ENCODE data around the gene SEC31A. TPM values are rescaled to one million over a fixed set of nuclear protein-coding genes. Genes with fewer than 3 reads are reported as not detected.

The SEC31A gene
- total RNA-seq, 2 donors from 2014 or later: 248 to 337 TPM

DNA sequence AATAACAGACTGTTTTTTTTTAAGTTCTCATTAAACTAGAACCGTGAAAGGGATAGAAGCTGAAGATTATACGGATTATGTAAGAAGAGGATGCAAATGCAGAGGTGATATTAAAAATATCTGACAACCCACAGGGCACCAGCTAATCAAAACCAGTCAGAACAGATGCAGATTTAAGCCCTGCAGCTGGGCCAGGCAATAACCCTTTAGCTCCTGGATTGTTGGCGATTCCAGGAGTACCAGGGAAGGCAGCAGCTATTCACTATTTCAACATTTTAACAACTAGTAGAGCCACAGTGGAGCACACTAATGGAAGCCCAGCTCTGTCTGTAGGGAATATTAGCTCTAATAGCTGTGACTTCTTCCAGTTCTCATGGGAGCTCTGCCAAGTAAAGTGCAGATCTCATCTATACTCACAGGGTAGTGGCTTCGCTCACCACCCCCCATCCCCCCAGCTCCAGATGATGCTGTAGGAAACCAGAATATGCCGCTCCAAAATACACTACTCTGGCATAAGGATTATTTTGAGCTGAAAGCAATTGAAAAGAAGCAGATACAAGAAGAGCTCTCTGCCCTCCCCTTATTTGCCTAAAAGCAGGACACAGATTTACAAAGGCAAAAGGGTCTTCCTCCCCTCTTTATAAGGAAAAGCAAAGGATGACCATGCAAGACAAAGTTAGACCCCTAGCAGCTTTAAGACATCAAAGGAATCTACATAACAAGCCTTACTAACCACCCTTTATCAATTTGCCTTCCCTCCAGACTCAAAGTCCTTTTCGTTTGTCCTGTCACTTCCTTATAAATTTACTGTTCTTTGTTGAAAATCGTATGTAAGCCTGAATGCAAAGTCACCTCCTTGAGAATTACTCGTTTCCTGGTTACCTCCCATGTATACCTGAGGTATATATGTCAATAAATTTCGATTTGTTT lies 106.0 kb downstream of the SEC31A start:
- peaks cover 0 to 4% of the 10 kb centered on the region in 2 donors for H3K4me1 ChIP-seq (ENCODE audit: control insufficient read depth in 1 of 2, low read depth in 2 of 2)
- DNase-seq (ENCODE audit: low spot score) (no peak), ATAC-seq (ENCODE audit: insufficient number of reproducible peaks, low FRiP score, low read depth) (no peak)
- no peaks in the 10 kb centered on the region for H3K9me3 ChIP-seq
- no peaks in the 10 kb centered on the region for H3K27me3 ChIP-seq (replicated peaks; ENCODE audit: insufficient read depth)
- TF ChIP-seq, protein P1, sequence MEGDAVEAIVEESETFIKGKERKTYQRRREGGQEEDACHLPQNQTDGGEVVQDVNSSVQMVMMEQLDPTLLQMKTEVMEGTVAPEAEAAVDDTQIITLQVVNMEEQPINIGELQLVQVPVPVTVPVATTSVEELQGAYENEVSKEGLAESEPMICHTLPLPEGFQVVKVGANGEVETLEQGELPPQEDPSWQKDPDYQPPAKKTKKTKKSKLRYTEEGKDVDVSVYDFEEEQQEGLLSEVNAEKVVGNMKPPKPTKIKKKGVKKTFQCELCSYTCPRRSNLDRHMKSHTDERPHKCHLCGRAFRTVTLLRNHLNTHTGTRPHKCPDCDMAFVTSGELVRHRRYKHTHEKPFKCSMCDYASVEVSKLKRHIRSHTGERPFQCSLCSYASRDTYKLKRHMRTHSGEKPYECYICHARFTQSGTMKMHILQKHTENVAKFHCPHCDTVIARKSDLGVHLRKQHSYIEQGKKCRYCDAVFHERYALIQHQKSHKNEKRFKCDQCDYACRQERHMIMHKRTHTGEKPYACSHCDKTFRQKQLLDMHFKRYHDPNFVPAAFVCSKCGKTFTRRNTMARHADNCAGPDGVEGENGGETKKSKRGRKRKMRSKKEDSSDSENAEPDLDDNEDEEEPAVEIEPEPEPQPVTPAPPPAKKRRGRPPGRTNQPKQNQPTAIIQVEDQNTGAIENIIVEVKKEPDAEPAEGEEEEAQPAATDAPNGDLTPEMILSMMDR (IDR thresholded peaks at IDR 0.05): no peak
- H3K36me3 ChIP-seq: no peaks in the 10 kb centered on the region
- no peak overlapping the region for H3K27ac ChIP-seq
- H3K4me3 ChIP-seq: no peak overlapping the region

DNA sequence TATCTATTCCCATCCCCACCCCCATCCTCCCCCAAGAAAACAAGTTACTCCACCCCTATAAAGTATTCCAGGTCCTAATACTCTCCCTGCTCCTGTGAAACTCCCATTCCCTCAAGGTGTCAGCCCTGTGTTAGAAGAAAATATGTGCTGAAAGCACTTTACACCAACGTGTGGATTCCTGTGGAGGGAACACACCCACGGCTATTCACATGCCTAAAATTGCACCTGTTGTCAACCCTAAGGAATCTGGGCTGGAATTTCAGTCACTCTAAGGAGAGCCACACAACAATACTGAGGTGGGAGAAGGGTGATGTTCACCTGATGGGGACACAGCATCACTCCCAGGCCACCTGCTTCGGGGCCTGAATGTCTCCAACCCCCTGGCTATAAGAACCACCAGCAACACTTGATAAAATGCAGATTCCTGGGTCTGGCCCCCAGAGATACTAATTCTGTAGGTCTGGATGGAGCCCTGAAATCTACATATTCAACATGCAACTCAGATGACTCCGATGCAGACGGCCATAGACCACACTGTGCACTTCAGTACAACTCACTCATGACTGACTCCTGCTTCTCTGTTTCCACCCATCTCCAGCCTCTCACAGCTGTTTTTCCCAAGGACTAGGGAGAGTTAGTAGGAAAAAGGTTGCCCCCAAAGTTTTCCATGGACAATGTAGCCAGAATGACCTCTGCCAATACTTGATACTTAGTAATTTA lies 108.2 kb downstream of the SEC31A start:
- Histone ChIP-seq H3K4me3 (no peak overlapping the region), H3K9me3 (no peaks in the 10 kb centered on the region), H3K4me1 (ENCODE audit: control insufficient read depth in 1 of 2, low read depth in 2 of 2) (peaks cover 0 to 4% of the 10 kb centered on the region in 2 donors), H3K36me3 (no peaks in the 10 kb centered on the region), H3K27me3 (replicated peaks; ENCODE audit: insufficient read depth) (no peaks in the 10 kb centered on the region), H3K27ac (no peak overlapping the region)
- DNase-seq (ENCODE audit: low spot score) (no peak), ATAC-seq (ENCODE audit: insufficient number of reproducible peaks, low FRiP score, low read depth) (no peak)
- TF ChIP-seq, protein P1 (IDR thresholded peaks at IDR 0.05): no peak

DNA sequence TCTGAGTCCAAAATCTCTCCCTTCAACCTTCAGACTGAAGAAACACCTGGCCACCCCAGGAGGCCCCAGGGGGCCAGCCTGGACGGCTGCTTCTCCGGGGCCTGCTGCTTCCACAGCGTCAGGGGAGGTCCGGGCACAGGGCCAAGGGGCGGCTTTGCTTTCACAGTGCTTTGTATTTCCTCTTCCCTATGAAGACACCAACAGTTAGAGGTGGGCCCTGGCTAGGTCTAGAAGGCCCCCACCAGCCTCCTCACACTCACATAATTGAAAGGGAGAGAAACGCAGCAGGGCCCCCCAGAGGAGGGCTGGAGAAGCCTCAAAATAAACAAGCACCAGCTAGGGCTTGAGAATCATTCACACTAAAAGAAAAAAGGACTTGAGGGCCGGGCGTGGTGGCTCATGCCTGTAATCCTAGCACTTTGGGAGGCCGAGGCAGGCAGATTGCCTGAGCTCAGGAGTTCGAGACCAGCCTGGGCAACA lies 110.2 kb downstream of the SEC31A start:
- no peak for ATAC-seq (ENCODE audit: insufficient number of reproducible peaks, low FRiP score, low read depth)
- no peak for DNase-seq (ENCODE audit: low spot score)
- H3K4me1 ChIP-seq (ENCODE audit: control insufficient read depth in 1 of 2, low read depth in 2 of 2): peaks cover 0 to 4% of the 10 kb centered on the region in 2 donors

DNA sequence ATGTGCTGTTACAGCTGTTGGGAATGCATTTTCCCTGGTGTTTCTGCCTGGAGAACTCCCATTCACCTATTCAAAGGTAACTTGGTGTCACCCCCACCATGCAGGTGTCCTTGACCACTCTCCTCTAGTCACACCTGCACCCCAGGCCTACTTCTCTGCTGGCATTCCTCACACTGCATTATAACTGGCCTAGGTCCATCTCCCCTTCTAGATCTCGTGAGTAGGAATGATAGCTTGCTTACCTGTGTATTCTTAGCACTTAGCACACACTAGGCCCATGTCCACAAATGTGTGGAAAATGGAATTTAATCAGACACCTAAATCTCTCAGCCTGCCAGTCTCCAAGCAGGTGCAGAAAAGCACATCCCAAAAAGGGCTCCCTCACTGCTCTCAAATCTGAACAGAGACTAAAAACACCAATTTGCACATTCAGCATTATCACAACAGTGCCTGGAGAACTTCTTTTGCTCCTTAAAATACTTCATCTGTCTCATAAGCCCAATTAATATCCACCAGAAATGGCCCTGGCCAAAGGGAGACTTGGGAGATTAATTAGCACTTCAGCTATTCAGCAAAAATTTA lies 110.7 kb downstream of the SEC31A start:
- DNase-seq (ENCODE audit: low spot score) (no peak), ATAC-seq (ENCODE audit: insufficient number of reproducible peaks, low FRiP score, low read depth) (no peak)
- Histone ChIP-seq H3K4me1 (ENCODE audit: control insufficient read depth in 1 of 2, low read depth in 2 of 2) (peaks cover 0 to 4% of the 10 kb centered on the region in 2 donors), H3K27me3 (replicated peaks; ENCODE audit: insufficient read depth) (no peaks in the 10 kb centered on the region), H3K27ac (no peak overlapping the region), H3K9me3 (no peaks in the 10 kb centered on the region), H3K4me3 (no peak overlapping the region), H3K36me3 (no peaks in the 10 kb centered on the region)
- TF ChIP-seq, protein P1 (IDR thresholded peaks at IDR 0.05): no peak

More for the DNA sequence above, 110.2 kb downstream of the SEC31A start:
- H3K4me3 ChIP-seq: no peak overlapping the region
- no peaks in the 10 kb centered on the region for H3K27me3 ChIP-seq (replicated peaks; ENCODE audit: insufficient read depth)
- no peaks in the 10 kb centered on the region for H3K9me3 ChIP-seq
- no peak overlapping the region for H3K27ac ChIP-seq
- H3K36me3 ChIP-seq: no peaks in the 10 kb centered on the region
- TF ChIP-seq, protein P1 (IDR thresholded peaks at IDR 0.05): no peak

DNA sequence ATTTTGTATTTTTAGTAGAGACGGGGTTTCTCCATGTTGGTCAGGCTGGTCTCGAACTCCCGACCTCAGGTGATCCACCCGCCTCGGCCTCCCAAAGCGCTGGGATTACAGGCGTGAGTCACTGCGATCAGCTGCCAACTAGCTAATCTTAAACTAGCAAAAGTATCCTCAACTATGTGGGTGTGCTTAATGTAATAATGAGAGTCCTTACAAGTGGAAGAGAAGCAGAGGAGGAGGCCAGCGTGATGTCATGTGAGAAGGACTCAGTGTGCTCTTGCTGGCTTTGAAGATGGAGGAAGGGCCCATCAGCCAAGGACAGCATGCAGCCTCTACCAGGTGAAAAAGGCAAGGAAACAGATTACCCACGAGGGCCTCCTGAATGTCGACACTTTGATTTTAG lies 111.9 kb downstream of the SEC31A start:
- Histone ChIP-seq H3K27ac (no peak overlapping the region), H3K9me3 (no peaks in the 10 kb centered on the region), H3K4me1 (ENCODE audit: control insufficient read depth in 1 of 2, low read depth in 2 of 2) (peaks cover 0 to 4% of the 10 kb centered on the region in 2 donors), H3K4me3 (no peak overlapping the region), H3K27me3 (replicated peaks; ENCODE audit: insufficient read depth) (no peaks in the 10 kb centered on the region), H3K36me3 (no peaks in the 10 kb centered on the region)
- no peak for ATAC-seq (ENCODE audit: insufficient number of reproducible peaks, low FRiP score, low read depth)
- no peak for DNase-seq (ENCODE audit: low spot score)
- TF ChIP-seq, protein P1 (IDR thresholded peaks at IDR 0.05): no peak
